Cardiac septum (tissue), 1 donor: ENCODE data around the gene CCT5. TPM values are rescaled to one million over a fixed set of nuclear protein-coding genes. Genes with fewer than 3 reads are reported as not detected.
"Not testable (repeated sequence)": the region's sequence is repeated elsewhere in the genome, so short reads cannot be mapped to it uniquely, and the experiment has no call there.

Experiments
- DNase-seq: peaks from one replicate; pipeline ENCODE4 v3.0.0-alpha.2; 2020; ENCODE audit warnings: low spot score
- intact Hi-C: fragments of 100-400 bp; cut with DNase I; formaldehyde crosslinking; loops from one replicate; pipeline ENCODE4 v1.14.0; 2022
- total RNA-seq: library from RNA; stranded (reverse); fragmentation: NEBNext Ultra II Directional; extraction: Animal tissue kit (Norgen Biotek cat#: 25700); gene quantifications from one replicate; pipeline ENCODE4 v1.2.1, GENCODE V29; 2021
- donor health status: DM: no; HTN: no; CAD: no.

CCT5 gene
- total RNA-seq, 1 donor from 2014 or later = 102 TPM

GRCh38 chr5:10291692-10292339, 41.7 kb downstream of the CCT5 start:
- no peak for DNase-seq
- intact Hi-C loops = no loop called here

- no peak for DNase-seq
Observed at GRCh38 chr5:10293907-10294662, 44.0 kb downstream of the CCT5 start.

DNA sequence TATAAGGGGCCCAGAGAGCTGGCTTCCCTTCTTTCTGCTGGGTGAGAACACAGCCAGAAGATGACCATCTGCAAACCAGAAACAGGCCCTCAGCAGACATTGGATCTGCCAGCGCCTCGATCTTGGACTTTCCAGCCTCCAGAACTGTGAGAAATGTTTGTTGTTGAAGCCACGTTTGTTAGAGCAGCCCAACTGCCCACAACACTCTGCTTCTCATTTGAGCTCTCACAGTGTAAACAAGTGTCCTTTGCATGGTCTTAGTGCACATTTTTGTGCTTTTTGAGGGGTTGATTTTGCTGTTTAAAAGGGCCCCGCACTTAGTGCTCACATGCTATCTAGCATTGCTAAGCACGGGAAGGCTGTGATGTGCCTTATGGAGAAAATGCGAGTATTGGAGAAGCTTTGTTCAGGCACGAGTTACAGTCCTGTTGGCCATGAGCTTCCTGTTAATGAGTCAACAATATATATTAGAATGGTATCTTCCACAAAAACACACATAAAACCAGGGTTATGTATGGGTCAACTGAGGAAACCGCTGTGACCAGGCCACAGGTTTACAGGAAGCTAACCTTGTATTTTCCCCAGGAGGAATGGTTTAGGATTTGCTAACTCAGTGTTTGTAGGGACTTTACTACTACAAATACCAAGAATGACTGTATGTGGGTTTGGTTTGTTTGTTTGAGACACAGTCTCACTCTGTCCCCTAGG, 45.7 kb downstream of the CCT5 start:
- no peak for DNase-seq
- intact Hi-C loops = no loop called here

More at GRCh38 chr5:10293907-10294662, 44.0 kb downstream of the CCT5 start:
- intact Hi-C loops = no loop called here

DNA sequence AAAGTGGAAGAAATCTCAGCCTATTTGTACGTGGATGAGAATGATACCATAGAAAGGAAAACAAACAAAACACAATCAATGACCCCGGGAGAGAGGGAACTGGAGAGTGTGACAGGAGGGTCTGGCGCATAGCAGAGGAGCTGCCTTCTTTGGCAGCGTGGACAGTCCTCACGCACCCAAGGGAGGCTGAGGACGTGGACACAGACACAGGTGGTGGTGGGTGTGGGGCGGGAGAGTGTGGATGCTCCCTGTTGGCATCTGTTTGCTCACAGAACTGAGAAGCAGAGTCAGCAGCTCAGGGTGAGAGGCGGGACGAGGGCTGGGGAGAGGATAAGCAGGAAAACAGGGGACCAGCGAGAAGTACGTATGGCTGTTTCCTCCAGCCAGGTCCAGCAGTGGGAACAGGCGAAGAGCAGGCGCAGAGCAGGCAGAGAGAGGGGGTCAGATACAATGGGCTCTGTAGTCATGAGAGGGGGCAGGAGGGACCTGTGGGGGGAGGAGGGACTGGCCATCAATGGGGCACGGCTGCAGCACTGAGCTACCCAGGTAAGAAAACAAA, 47.6 kb downstream of the CCT5 start:
- no peak for DNase-seq
- intact Hi-C loops = no loop called here

DNA sequence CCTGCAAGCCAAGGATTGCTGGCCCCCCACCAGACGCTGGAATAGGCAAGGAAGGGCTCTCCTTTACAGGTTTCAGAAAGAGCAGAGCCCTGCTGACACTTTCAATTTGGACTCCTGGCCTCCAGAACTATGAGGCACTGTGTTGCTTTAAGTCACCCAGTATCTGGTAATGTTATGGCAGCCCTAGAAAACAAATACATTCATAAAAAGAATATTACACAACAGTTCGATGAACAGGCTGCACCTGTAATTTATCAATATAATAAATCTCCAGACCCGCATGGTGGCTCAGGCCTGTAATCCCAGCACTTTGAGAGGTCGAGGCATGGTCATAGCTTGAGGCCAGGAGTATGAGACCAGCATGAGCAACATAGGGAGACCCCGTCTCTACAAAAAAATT, 50.2 kb downstream of the CCT5 start:
- no peak for DNase-seq
- intact Hi-C loops = no loop called here

- DNase-seq = no peak
Observed at GRCh38 chr5:10301266-10301665, 51.2 kb downstream of the CCT5 start.

DNA sequence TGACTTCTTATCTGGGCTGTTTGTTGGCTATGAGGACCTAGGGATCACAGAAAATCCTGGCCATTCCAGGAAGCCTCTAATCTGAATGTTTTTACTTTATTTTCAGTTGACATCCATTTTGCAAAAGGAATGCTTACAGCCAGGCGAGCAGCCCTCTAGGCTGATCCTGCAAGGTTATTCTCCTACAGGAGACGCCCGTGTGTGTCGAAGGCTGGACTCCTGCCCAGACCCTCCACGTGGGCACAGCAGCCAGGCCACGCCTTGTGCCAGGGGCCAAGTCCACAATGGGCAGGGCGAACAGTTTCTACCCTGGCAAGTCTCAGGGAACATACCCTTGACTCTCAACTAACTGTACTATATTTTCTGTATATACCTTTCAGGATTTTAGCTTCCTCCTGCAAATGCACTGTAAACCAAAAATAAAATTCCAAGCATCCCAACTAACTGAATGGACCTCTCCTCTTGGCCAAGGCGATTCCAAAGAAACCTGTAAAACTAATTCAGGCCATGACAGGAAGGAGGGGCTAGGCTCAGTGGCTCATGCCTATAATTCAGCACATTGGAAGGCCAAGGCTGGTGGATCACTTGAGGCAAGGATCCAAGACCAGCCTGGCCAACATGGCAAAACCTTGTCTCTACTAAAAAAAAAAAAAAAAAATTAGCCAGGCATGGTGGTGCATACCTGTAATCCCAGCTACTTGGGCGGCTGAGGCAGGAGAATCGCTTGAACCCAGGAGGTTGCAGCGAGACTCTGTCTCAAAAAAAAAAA, 51.9 kb downstream of the CCT5 start:
- intact Hi-C loops = no loop called here
- DNase-seq = peak; percentile 91

More at GRCh38 chr5:10301266-10301665, 51.2 kb downstream of the CCT5 start:
- intact Hi-C loops = no loop called here

DNA sequence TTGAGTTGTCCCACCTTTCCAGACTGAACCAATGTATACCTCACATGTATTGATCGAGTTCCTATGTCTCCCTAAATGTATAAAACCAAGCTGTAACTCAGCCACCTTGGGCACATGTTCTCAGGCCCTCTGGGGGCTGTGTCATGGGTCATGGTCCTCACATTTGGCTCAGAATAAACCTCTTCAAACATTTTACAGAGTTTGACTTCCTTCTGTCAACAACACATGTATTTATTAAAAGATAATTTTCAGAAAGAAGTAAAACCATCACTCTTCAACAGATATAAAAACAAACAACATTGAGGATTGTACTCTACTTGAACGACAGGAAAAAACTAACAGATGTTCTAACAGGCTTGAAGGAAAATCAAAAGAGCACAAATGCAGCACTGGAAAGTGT, 53.1 kb downstream of the CCT5 start:
- no peak for DNase-seq
- intact Hi-C loops = no loop called here

DNA sequence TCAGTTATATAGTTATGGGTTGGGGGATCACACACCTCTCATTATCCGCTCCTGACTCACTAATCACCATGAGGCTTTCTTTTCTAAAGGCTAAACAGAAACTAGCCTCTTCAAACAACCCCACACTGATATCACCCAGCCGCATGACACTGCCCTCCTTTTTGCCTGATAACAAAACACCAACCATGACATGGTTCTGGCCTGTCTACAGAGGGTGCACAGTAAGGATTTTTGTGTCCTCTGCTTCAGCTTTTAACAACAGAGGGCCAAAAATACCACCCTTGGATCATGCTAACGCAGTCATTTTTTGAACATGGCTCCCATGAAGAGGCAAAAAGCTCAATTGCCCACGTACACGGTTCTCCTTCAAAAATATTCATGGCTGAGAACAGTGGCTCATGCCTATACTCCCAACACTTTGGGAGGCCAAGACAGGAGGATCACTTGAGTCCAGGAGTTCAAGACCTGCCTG, 53.7 kb downstream of the CCT5 start:
- intact Hi-C loops = no loop called here
- no peak for DNase-seq

GRCh38 chr5:10304932-10305331, 54.9 kb downstream of the CCT5 start:
- DNase-seq = no peak
- intact Hi-C loops = no loop called here

GRCh38 chr5:10306114-10306513, 56.0 kb downstream of the CCT5 start:
- DNase-seq = no peak
- intact Hi-C loops = no loop called here

- no peak for DNase-seq
- intact Hi-C loops = no loop called here
Observed at GRCh38 chr5:10306806-10307205, 56.7 kb downstream of the CCT5 start.

GRCh38 chr5:10307206-10308148, 57.4 kb downstream of the CCT5 start, which contains the start of gene CMBL:
TSS of gene CMBL (minus strand) at chr5:10307902. CDS start at chr5:10290762, 17,140 bp downstream.
- intact Hi-C loops = no loop called here
- no peak for DNase-seq

DNA sequence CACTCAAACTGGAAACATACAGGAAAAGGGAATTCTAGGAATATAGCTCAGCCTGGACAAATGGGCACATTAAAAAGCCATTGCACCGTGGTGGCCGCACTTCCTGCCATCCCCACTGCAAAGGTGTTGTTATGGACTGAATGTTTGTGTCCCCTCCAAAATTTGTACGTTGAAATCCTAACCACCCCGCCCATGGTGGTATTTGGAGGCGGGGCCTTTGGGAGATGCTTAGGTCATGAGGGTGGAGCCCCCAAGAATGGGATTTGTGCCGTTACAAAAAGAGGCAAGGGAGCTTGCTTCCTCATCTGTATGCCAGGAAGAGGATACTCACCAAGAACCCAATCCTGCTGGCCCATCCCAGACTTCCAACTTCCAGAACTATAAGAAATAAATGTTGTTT, 58.8 kb downstream of the CCT5 start:
- intact Hi-C loops = no loop called here
- no peak for DNase-seq

DNA sequence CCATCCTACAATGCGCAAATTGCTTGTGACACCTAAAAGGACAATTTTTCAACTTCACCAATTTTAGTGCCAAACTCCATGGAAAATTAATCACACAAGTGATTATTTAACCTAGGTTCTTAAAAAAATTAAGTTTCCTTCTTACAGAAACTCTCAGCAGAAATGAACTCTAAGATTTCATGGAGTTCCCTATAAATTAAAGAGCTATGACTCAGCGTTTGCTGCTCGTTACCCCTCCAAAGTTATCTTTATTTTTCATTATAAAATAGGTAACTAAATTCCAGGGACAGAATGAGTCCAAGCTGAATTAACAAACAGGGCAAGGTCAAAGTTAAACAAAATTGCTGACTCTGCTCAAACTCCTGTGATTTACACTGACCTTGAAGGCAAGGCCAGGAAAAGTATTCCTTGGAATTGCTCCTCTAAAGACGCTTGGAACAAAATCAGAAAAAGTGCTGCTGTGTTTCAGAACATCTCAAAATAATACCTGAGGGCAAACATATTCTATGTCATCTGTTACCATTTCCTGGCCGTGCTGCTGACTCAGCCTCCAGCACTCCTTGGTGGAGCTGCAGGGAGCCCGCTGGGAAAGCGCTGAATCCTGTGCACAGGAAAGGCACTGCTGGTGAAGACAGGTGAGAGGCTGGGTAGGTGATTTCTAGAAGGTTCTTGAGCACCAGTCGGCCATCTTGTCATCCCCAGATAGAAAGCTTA, 60.1 kb downstream of the CCT5 start:
- intact Hi-C loops = no loop called here
- DNase-seq = no peak

DNA sequence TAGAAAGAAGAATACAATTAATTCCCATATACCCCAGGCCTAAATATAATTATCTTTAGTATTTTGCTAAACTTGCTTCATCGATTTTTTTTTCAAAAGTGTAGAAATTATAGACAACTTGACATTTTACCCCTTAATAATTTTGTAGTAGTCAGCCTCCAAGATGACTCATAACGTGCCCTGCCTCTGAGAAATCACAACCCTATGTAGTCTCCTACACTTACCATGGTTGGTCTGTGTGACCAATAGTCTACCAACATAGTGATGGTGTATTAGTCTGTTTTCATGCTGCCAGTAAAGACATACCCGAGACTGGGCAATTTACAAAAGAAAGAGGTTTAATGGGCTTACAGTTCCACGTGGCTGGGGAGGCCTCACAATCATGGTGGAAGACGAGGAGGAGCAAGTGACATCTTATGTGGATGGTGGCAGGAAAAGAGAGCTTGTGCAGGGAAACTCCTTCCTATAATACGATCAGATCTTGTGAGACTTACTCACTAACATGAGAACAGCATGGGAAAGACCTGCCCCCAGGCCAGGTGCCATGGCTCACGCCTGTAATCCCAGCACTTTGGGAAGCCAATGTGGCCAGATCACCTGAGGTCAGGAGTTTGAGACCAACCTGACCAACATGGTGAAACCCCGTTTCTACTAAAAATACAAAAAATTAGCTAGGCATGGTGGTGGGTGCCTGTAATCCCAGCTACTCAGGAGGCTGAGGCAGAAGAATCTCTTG, 60.9 kb downstream of the CCT5 start:
- intact Hi-C loops, DNase-seq: not testable (repeated sequence)
